ENCODE data around the gene ARMH1. TPM values are rescaled to one million over a fixed set of nuclear protein-coding genes. Genes with fewer than 3 reads are reported as not detected.

Gene ARMH1
- polyA plus RNA-seq, 1 of the 3 experiments (the other 2 are of a cell fraction): 6.6 TPM

GRCh38 chr1:44723496-44724295 is 49.2 kb downstream of the ARMH1 start:
- Histone ChIP-seq H3K4me1 (ENCODE audit: control insufficient read depth in 1 of 2, insufficient read depth in 2 of 2, low read depth in 1 of 2, low read length in 1 of 2) (no peaks in the 10 kb centered on the region), H3K36me3 (replicated peaks in 1 of 2; ENCODE audit: control insufficient read depth in 1 of 2, insufficient read depth in 2 of 2, low read length in 1 of 2) (no peaks in the 10 kb centered on the region), H3K27me3 (ENCODE audit: insufficient read depth) (no peaks in the 10 kb centered on the region), H3F3A (replicated peaks; ENCODE audit: insufficient read depth) (peaks cover 22% of the 10 kb centered on the region), H2AFZ (ENCODE audit: low read depth) (no peak overlapping the region), H3K9ac (no peak overlapping the region), H3K4me3 (ENCODE audit: low read depth in 2 of 2, low read length in 1 of 2) (no peak overlapping the region), H3K27ac (ENCODE audit: low read depth in 2 of 2, low read length in 1 of 2) (no peak overlapping the region), H3K4me2 (no peak overlapping the region), H3K79me2 (ENCODE audit: insufficient read depth) (no peaks in the 10 kb centered on the region), H3K9me2 (no peaks in the 10 kb centered on the region), H3K9me3 (no peaks in the 10 kb centered on the region), H4K20me1 (ENCODE audit: insufficient read depth) (no peaks in the 10 kb centered on the region)
- WGBS (ENCODE audit: low lambda C conversion rate): 92% methylated on average over 26 of the region's 28 CpGs
- no peak for DNase-seq
- TF ChIP-seq, protein P1, sequence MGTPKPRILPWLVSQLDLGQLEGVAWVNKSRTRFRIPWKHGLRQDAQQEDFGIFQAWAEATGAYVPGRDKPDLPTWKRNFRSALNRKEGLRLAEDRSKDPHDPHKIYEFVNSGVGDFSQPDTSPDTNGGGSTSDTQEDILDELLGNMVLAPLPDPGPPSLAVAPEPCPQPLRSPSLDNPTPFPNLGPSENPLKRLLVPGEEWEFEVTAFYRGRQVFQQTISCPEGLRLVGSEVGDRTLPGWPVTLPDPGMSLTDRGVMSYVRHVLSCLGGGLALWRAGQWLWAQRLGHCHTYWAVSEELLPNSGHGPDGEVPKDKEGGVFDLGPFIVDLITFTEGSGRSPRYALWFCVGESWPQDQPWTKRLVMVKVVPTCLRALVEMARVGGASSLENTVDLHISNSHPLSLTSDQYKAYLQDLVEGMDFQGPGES (IDR thresholded peaks at IDR 0.05; ENCODE audit: low read depth, low read length): no peak
- no peak for TF ChIP-seq PBX3 (IDR thresholded peaks at IDR 0.05)
- no peak for TF ChIP-seq ELF1 (IDR thresholded peaks at IDR 0.05)
- no peak for TF ChIP-seq FOXJ3 (CRISPR knock-in tag; IDR thresholded peaks at IDR 0.05)
- TF ChIP-seq POLR2AphosphoS5 (IDR thresholded peaks at IDR 0.05; ENCODE audit: low read depth, low read length): no peak
- TF ChIP-seq RCOR1 (IDR thresholded peaks at IDR 0.05; ENCODE audit: low read length): no peak
- TF ChIP-seq, protein P2, sequence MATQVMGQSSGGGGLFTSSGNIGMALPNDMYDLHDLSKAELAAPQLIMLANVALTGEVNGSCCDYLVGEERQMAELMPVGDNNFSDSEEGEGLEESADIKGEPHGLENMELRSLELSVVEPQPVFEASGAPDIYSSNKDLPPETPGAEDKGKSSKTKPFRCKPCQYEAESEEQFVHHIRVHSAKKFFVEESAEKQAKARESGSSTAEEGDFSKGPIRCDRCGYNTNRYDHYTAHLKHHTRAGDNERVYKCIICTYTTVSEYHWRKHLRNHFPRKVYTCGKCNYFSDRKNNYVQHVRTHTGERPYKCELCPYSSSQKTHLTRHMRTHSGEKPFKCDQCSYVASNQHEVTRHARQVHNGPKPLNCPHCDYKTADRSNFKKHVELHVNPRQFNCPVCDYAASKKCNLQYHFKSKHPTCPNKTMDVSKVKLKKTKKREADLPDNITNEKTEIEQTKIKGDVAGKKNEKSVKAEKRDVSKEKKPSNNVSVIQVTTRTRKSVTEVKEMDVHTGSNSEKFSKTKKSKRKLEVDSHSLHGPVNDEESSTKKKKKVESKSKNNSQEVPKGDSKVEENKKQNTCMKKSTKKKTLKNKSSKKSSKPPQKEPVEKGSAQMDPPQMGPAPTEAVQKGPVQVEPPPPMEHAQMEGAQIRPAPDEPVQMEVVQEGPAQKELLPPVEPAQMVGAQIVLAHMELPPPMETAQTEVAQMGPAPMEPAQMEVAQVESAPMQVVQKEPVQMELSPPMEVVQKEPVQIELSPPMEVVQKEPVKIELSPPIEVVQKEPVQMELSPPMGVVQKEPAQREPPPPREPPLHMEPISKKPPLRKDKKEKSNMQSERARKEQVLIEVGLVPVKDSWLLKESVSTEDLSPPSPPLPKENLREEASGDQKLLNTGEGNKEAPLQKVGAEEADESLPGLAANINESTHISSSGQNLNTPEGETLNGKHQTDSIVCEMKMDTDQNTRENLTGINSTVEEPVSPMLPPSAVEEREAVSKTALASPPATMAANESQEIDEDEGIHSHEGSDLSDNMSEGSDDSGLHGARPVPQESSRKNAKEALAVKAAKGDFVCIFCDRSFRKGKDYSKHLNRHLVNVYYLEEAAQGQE (IDR thresholded peaks at IDR 0.05; ENCODE audit: low read depth, low read length): no peak
- TF ChIP-seq TCF12 (IDR thresholded peaks at IDR 0.05): no peak
- TF ChIP-seq USF2 (IDR thresholded peaks at IDR 0.05; ENCODE audit: borderline replicate concordance, low read depth, low read length): no peak
- no peak for TF ChIP-seq CTCF (IDR thresholded peaks at IDR 0.05)
- TF ChIP-seq FOSL2 (IDR thresholded peaks at IDR 0.05; ENCODE audit: borderline replicate concordance, low read depth): no peak
- no peak for TF ChIP-seq TEAD4 (IDR thresholded peaks at IDR 0.05; ENCODE audit: borderline replicate concordance, insufficient read depth)
- TF ChIP-seq, protein P3, sequence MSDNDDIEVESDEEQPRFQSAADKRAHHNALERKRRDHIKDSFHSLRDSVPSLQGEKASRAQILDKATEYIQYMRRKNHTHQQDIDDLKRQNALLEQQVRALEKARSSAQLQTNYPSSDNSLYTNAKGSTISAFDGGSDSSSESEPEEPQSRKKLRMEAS (IDR thresholded peaks at IDR 0.05; ENCODE audit: low read depth): no peak
- no peak for TF ChIP-seq EP300 (IDR thresholded peaks at IDR 0.05; ENCODE audit: borderline replicate concordance in 1 of 2, low read depth in 1 of 2, low read length in 1 of 2)
- TF ChIP-seq SIN3A (IDR thresholded peaks at IDR 0.05; ENCODE audit: borderline replicate concordance, low read depth, low read length): no peak
- TF ChIP-seq, protein P4, sequence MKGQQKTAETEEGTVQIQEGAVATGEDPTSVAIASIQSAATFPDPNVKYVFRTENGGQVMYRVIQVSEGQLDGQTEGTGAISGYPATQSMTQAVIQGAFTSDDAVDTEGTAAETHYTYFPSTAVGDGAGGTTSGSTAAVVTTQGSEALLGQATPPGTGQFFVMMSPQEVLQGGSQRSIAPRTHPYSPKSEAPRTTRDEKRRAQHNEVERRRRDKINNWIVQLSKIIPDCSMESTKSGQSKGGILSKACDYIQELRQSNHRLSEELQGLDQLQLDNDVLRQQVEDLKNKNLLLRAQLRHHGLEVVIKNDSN (IDR thresholded peaks at IDR 0.05; ENCODE audit: borderline replicate concordance, low read depth): no peak
- TF ChIP-seq EZH2phosphoT487 (IDR thresholded peaks at IDR 0.05; ENCODE audit: borderline replicate concordance, low read depth): no peak
- TF ChIP-seq MXI1 (IDR thresholded peaks at IDR 0.05; ENCODE audit: low read depth, low read length): no peak
- POLR2A ChIA-PET: no interaction called here
- CTCF ChIA-PET: no interaction called here
